Type B pancreatic cell (in vitro differentiated cells): ENCODE results near the gene EXOC7. TPM values are rescaled to one million over a fixed set of nuclear protein-coding genes. Genes with fewer than 3 reads are reported as not detected.

Experiments used
- DNase-seq: peaks from one replicate; pipeline ENCODE4 v3.0.0; 2021; ENCODE audit warnings: mixed read lengths; ENCODE audit not compliant: unreplicated experiment; ENCODE audit errors: extremely low spot score
- H3K27ac Mint-ChIP-seq: 2 replicates; pipeline ENCODE4 v1.8.0; 2021; ENCODE audit warnings: mild to moderate bottlenecking, mixed read lengths
- H3K27me3 Mint-ChIP-seq: 2 replicates; pipeline ENCODE4 v1.8.0; 2021; ENCODE audit warnings: mixed read lengths
- H3K36me3 Mint-ChIP-seq: 2 replicates; pipeline ENCODE4 v1.8.0; 2021; ENCODE audit warnings: mixed read lengths
- H3K4me1 Mint-ChIP-seq: one replicate; pipeline ENCODE4 v1.8.0; 2021; ENCODE audit warnings: mixed read lengths; ENCODE audit not compliant: unreplicated experiment
- H3K4me3 Mint-ChIP-seq: 2 replicates; pipeline ENCODE4 v1.8.0; 2021; ENCODE audit warnings: mild to moderate bottlenecking, mixed read lengths
- H3K9me3 Mint-ChIP-seq: 2 replicates; pipeline ENCODE4 v1.8.0; 2021; ENCODE audit warnings: mixed read lengths
- CTCF ChIP-seq: fragments of 200-600 bp; sonication (generic); conservative IDR thresholded peaks from 2 replicates; pipeline ENCODE4 v1.5.0; 2021; ENCODE audit warnings: antibody characterized with exemption, mild to moderate bottlenecking
- total RNA-seq: library from RNA; stranded (reverse); gene quantifications from 2 replicates; pipeline ENCODE4 v1.2.1, GENCODE V29; 2021; ENCODE audit warnings: low replicate concordance

EXOC7 gene
- total RNA-seq, 1 donor from 2014 or later, result 201 TPM

GRCh38 chr17:76150712-76151622 is 47.4 kb upstream of the EXOC7 start:
- H3K27me3 Mint-ChIP-seq, result no peaks in the 10 kb centered on the region

GRCh38 chr17:76149214-76149613 is 45.6 kb upstream of the EXOC7 start:
- Mint-ChIP-seq H3K4me3 (no peak overlapping the region), H3K27me3 (no peaks in the 10 kb centered on the region), H3K36me3 (no peaks in the 10 kb centered on the region), H3K9me3 (no peaks in the 10 kb centered on the region), H3K27ac (no peak overlapping the region), H3K4me1 (peaks cover 10% of the 10 kb centered on the region)
- no peak for TF ChIP-seq CTCF
- DNase-seq, result no peak

More at GRCh38 chr17:76150712-76151622, 47.4 kb upstream of the EXOC7 start:
- no peaks in the 10 kb centered on the region for H3K9me3 Mint-ChIP-seq
- no peak overlapping the region for H3K4me3 Mint-ChIP-seq
- no peak for TF ChIP-seq CTCF
- H3K36me3 Mint-ChIP-seq, result no peaks in the 10 kb centered on the region
- peaks cover 5% of the 10 kb centered on the region for H3K4me1 Mint-ChIP-seq
- H3K27ac Mint-ChIP-seq, result no peak overlapping the region
- no peak for DNase-seq

- Mint-ChIP-seq H3K4me1 (peaks cover 16% of the 10 kb centered on the region), H3K9me3 (no peaks in the 10 kb centered on the region), H3K27me3 (no peaks in the 10 kb centered on the region), H3K36me3 (no peaks in the 10 kb centered on the region), H3K27ac (no peak overlapping the region), H3K4me3 (no peak overlapping the region)
- TF ChIP-seq CTCF, result peak; percentile 28
- DNase-seq, result no peak
These were observed 44.4 kb upstream of the EXOC7 start for GRCh38 chr17:76148015-76148326.

- H3K4me3 Mint-ChIP-seq, result no peak overlapping the region
- DNase-seq, result no peak
- peak; percentile 75 for TF ChIP-seq CTCF
These were observed 43.8 kb upstream of the EXOC7 start for GRCh38 chr17:76147211-76148014.

GRCh38 chr17:76146053-76146851 is 42.7 kb upstream of the EXOC7 start:
- Mint-ChIP-seq H3K27ac (no peak overlapping the region), H3K9me3 (no peaks in the 10 kb centered on the region), H3K27me3 (peaks cover 10% of the 10 kb centered on the region), H3K36me3 (no peaks in the 10 kb centered on the region), H3K4me3 (no peak overlapping the region), H3K4me1 (peaks cover 27% of the 10 kb centered on the region)
- no peak for TF ChIP-seq CTCF
- no peak for DNase-seq

More at GRCh38 chr17:76147211-76148014, 43.8 kb upstream of the EXOC7 start:
- Mint-ChIP-seq H3K9me3 (no peaks in the 10 kb centered on the region), H3K27ac (no peak overlapping the region), H3K27me3 (peaks cover 2% of the 10 kb centered on the region), H3K36me3 (no peaks in the 10 kb centered on the region), H3K4me1 (peaks cover 21% of the 10 kb centered on the region)
